ENCODE results near the gene FBXO39. TPM values are rescaled to one million over a fixed set of nuclear protein-coding genes. Genes with fewer than 3 reads are reported as not detected.
"Not testable (repeated sequence)": the region's sequence is repeated elsewhere in the genome, so short reads cannot be mapped to it uniquely, and the experiment has no call there.

The FBXO39 gene
- 1 to 10 TPM; 2.5 to 3.6 TPM for total RNA-seq

DNA sequence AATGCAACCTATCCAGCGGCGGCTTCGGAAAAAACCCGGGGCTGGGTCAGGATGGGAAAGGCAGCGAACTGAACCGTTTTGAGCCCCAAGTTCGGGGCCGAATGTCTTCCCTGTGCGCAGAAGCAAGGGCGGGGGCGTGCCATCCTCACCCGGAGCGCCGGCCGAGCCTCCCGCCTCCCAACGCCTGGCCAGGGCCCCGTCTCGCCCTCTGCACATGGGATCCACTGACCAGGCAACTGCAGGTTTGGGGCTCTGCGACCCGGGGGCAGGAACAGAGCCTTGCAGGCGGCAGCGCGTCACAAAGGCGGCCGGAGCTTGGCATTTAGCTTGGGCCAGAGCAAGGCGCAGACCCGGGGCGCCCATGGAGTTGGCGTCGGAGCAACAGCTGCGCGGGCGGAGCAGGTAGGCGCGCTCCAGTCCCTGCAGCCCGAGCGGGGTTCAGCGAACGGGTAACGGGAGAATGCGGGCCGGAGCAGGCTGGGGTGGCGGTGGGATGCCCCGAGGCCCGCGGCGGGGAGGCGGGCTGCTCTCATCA, at the start of gene FBXO39:
TSS of gene FBXO39 (plus strand) at position 345 of the 535 bp plus-strand sequence. CDS start 3,654 bp downstream, outside the sequence.
- WGBS = 7% methylated on average over 18 of the region's 49 CpGs
- Histone ChIP-seq H3K9me3 (no peaks in the 10 kb centered on the region), H3K4me3 (no peak within 1 kb of the TSS), H3K27ac (no peak within 1 kb of the TSS), H3K36me3 (no peaks in the 10 kb centered on the region), H3K27me3 (replicated peaks; ENCODE audit: insufficient read depth) (no peaks in the 10 kb centered on the region), H3K4me1 (replicated peaks) (no peaks in the 10 kb centered on the region)
- no peak for DNase-seq (ENCODE audit: low spot score)
- intact Hi-C loops (cut with DNase I) = no loop called here
- no peak for TF ChIP-seq POLR2AphosphoS5 (IDR thresholded peaks at IDR 0.05)
- TF ChIP-seq POLR2A (IDR thresholded peaks at IDR 0.05) = no peak
- TF ChIP-seq, protein P1, sequence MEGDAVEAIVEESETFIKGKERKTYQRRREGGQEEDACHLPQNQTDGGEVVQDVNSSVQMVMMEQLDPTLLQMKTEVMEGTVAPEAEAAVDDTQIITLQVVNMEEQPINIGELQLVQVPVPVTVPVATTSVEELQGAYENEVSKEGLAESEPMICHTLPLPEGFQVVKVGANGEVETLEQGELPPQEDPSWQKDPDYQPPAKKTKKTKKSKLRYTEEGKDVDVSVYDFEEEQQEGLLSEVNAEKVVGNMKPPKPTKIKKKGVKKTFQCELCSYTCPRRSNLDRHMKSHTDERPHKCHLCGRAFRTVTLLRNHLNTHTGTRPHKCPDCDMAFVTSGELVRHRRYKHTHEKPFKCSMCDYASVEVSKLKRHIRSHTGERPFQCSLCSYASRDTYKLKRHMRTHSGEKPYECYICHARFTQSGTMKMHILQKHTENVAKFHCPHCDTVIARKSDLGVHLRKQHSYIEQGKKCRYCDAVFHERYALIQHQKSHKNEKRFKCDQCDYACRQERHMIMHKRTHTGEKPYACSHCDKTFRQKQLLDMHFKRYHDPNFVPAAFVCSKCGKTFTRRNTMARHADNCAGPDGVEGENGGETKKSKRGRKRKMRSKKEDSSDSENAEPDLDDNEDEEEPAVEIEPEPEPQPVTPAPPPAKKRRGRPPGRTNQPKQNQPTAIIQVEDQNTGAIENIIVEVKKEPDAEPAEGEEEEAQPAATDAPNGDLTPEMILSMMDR (IDR thresholded peaks at IDR 0.05) = no peak

DNA sequence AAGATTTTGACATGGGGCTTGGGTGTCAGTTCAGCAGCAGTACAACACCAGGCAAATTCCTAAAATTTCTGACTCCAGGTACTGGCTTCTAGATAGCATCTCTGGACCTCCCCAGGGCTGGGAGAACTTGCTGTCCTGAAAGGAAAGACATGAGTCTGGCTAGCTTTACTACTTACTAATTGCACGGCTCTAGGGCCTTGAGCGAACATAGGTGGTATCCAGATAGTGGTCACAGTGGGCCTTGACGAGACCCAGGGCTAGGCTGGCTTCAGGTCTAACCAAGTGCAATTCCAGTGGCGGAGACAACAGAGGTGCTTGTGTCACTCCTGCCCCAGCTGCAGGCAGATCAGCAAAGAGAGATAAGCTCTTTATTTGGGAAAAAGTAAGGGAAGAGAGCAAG, 46.5 kb upstream of the FBXO39 start:
- H3K27ac ChIP-seq = no peak overlapping the region
- WGBS = 58% methylated on average over 4 of the region's 4 CpGs
- TF ChIP-seq POLR2A (IDR thresholded peaks at IDR 0.05) (no peak), POLR2AphosphoS5 (IDR thresholded peaks at IDR 0.05) (no peak)
- TF ChIP-seq, protein P1 (IDR thresholded peaks at IDR 0.05) = no peak

DNA sequence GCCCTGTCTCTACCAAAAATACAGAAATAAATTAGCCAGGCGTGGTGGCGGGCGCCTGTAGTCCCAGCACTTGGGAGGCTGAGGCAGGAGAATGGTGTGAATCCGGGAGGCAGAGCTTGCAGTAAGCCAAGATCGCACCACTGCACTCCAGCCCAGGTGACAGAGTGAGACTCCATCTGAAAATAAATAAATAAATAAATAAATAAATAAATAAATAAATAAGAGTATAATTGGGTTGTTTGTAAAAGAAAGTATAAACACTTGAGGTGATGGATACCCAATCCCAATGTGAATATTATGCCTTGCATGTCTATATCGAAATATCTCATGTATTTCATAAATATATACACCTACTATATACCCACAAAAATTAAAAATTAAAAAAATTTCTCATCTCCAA, 29.4 kb upstream of the FBXO39 start:
- H3K36me3 ChIP-seq; H3K9me3 ChIP-seq; H3K27ac ChIP-seq; H3K4me3 ChIP-seq; H3K4me1 ChIP-seq (replicated peaks); H3K27me3 ChIP-seq (replicated peaks; ENCODE audit: insufficient read depth); DNase-seq (ENCODE audit: low spot score); intact Hi-C loops (cut with DNase I): not testable (repeated sequence)
- over 99% methylated on average over 6 of the region's 6 CpGs for WGBS

More for the DNA sequence above, 46.5 kb upstream of the FBXO39 start:
- H3K4me3 ChIP-seq = no peak overlapping the region
- intact Hi-C loops (cut with DNase I) = loop anchor here (10.0 kb wide), 1 partner anchor 125 kb away; no protein-coding TSS in a partner anchor
- no peaks in the 10 kb centered on the region for H3K9me3 ChIP-seq
- no peaks in the 10 kb centered on the region for H3K4me1 ChIP-seq (replicated peaks)
- H3K27me3 ChIP-seq (replicated peaks; ENCODE audit: insufficient read depth) = no peaks in the 10 kb centered on the region
- DNase-seq (ENCODE audit: low spot score) = no peak
- H3K36me3 ChIP-seq = no peaks in the 10 kb centered on the region

DNA sequence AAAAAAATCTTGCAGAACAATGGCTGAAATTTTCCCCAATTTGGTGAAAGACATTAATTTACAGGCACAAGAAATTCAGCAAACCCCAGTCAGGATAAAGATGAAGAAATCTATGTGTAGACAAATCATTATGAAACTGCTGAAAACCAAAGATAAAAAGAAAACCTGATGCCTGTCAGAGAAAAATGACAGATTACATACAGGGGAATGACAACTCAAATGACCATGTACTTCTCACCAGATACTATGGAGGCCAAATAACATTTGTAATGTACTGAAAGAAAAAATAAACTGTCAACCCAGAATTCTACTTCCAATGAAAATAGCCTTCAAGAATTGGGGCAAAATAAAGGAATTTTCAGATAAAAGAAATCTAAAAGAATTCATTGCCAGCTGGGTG, 27.4 kb upstream of the FBXO39 start:
- no peaks in the 10 kb centered on the region for H3K4me1 ChIP-seq (replicated peaks)
- H3K4me3 ChIP-seq = no peak overlapping the region
- intact Hi-C loops (cut with DNase I) = no loop called here
- H3K27ac ChIP-seq = no peak overlapping the region
- no peaks in the 10 kb centered on the region for H3K36me3 ChIP-seq
- TF ChIP-seq POLR2AphosphoS5 (IDR thresholded peaks at IDR 0.05) = no peak
- no peak for DNase-seq (ENCODE audit: low spot score)
- no peaks in the 10 kb centered on the region for H3K9me3 ChIP-seq
- H3K27me3 ChIP-seq (replicated peaks; ENCODE audit: insufficient read depth) = no peaks in the 10 kb centered on the region

DNA sequence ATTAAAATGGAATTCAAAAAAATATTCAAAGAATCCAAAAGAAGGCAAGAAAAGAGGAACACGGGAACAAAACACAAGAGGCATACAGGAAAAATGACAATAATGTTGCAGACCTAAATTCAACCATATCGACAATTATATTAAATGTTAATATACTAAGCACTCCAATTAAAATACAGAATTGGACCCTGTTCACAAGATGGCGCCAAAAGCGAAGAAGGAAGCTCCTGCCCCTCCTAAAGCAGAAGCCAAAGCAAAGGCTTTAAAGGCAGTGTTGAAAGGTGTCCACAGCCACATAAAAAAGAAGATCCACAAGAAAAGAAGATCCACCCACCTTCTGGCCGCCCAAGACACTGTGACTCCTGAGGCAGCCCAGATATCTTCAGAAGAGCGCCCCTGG, 26.5 kb upstream of the FBXO39 start:
- Histone ChIP-seq H3K27ac (no peak overlapping the region), H3K27me3 (replicated peaks; ENCODE audit: insufficient read depth) (no peaks in the 10 kb centered on the region), H3K4me1 (replicated peaks) (no peaks in the 10 kb centered on the region), H3K36me3 (no peaks in the 10 kb centered on the region), H3K9me3 (no peaks in the 10 kb centered on the region), H3K4me3 (no peak overlapping the region)
- intact Hi-C loops (cut with DNase I) = no loop called here
- TF ChIP-seq, protein P1 (IDR thresholded peaks at IDR 0.05) = no peak
- TF ChIP-seq POLR2AphosphoS5 (IDR thresholded peaks at IDR 0.05) (no peak), POLR2A (IDR thresholded peaks at IDR 0.05) (no peak)
- DNase-seq (ENCODE audit: low spot score) = no peak
- 84% methylated on average over 6 of the region's 6 CpGs for WGBS

Data from prostate gland (tissue), 2 donors.